ENCODE results near the gene ZNF891. TPM values are rescaled to one million over a fixed set of nuclear protein-coding genes. Genes with fewer than 3 reads are reported as not detected.

ZNF891 gene
- total and polyA plus RNA-seq, 2 of the 4 experiments (the other 2 are of a cell fraction), result 0.26 to 0.36 TPM

DNA sequence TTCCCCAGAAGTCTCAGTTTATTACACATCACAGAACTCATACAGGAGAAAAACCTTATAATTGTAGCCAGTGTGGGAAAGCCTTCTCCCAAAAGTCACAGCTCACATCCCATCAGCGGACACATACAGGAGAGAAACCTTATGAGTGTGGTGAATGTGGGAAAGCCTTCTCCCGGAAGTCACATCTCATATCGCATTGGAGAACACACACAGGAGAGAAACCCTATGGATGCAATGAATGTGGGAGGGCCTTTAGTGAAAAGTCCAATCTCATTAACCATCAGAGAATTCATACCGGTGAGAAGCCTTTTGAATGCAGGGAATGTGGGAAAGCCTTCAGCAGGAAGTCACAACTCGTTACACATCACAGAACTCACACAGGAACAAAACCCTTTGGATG lies 72.6 kb downstream of the ZNF891 start:
- Histone ChIP-seq H3K79me1 (ENCODE audit: low read depth in 1 of 2, low read length in 2 of 2) (no peaks in the 10 kb centered on the region), H3K23ac (ENCODE audit: low read depth, low read length) (no peak overlapping the region), H2AK5ac (ENCODE audit: low read depth, low read length) (no peak overlapping the region), H2BK120ac (ENCODE audit: low read depth, low read length) (no peak overlapping the region), H4K91ac (ENCODE audit: insufficient read depth, low read depth, low read length) (no peak overlapping the region), H4K5ac (ENCODE audit: low read depth, low read length) (no peak overlapping the region), H3K56ac (ENCODE audit: extremely low read depth, insufficient read depth, low read length) (no peak overlapping the region), H3K9ac (ENCODE audit: low read depth, low read length) (no peak overlapping the region), H3K4ac (ENCODE audit: low read depth, low read length) (no peak overlapping the region), H3K36me3 (ENCODE audit: control insufficient read depth, insufficient read depth, low read length) (peaks cover 33% of the 10 kb centered on the region), H3K27ac (ENCODE audit: insufficient read depth, low read length) (no peak overlapping the region), H3K4me1 (ENCODE audit: control insufficient read depth, insufficient read depth, low read length) (no peaks in the 10 kb centered on the region), H3K18ac (ENCODE audit: low read depth, low read length) (no peak overlapping the region), H3K4me3 (ENCODE audit: insufficient read depth, low read depth, low read length) (no peak overlapping the region), H2AFZ (replicated peaks; ENCODE audit: low read length, poor library complexity) (no peak overlapping the region), H3K9me1 (ENCODE audit: insufficient read depth, low read length) (no peaks in the 10 kb centered on the region), H3K4me2 (ENCODE audit: low read depth, low read length) (no peak overlapping the region), H3K27me3 (ENCODE audit: control insufficient read depth, insufficient read depth, low read length) (no peaks in the 10 kb centered on the region), H3K9me3 (ENCODE audit: control insufficient read depth, insufficient read depth, low read length) (peaks cover 76% of the 10 kb centered on the region), H2BK20ac (ENCODE audit: low read depth, low read length) (no peak overlapping the region), H4K8ac (ENCODE audit: low read depth in 2 of 2, low read length in 2 of 2) (no peak overlapping the region), H2AK9ac (replicated peaks; ENCODE audit: low read depth, low read length, poor library complexity) (no peak overlapping the region), H3K14ac (replicated peaks; ENCODE audit: low read depth, low read length) (no peak overlapping the region), H2BK5ac (ENCODE audit: low read depth, low read length, poor library complexity, severe bottlenecking) (no peak overlapping the region), H2BK15ac (ENCODE audit: low read depth, low read length) (no peak overlapping the region), H4K20me1 (ENCODE audit: insufficient read depth, low read length) (no peaks in the 10 kb centered on the region)
- intact Hi-C loops (cut with micrococcal nuclease) (no loop called here), dilution Hi-C loops (cut with HindIII; ENCODE audit: low sequenced_read_pairs, unreplicated experiment) (no loop called here), in situ Hi-C loops (cut with MboI; ENCODE audit: low sequenced_read_pairs) (no loop called here)
- no peak for ATAC-seq (ENCODE audit: low read depth)
- ChIA-PET POLR2A (ENCODE audit: unreplicated experiment) (no interaction called here), CTCF (no interaction called here)
- no TSS peak for BruUV-seq (replicated peaks)
- no CpG with 5 or more reads among the region's 5 CpGs for WGBS, 2 experiments (ENCODE audit: extremely low coverage in 2 of 2, insufficient read length in 1 of 2)
- TF ChIP-seq RCOR1 (IDR thresholded peaks at IDR 0.05; ENCODE audit: insufficient replicate concordance, low read length) (no peak), BHLHE40 (IDR thresholded peaks at IDR 0.05; ENCODE audit: low read depth, low read length) (no peak), SMC3 (IDR thresholded peaks at IDR 0.05; ENCODE audit: low read depth, low read length) (no peak), MAZ (IDR thresholded peaks at IDR 0.05; ENCODE audit: borderline replicate concordance, low read depth, low read length) (no peak), RFX5 (IDR thresholded peaks at IDR 0.05; ENCODE audit: low read depth, low read length) (no peak), MAFK (IDR thresholded peaks at IDR 0.05; ENCODE audit: low read depth, low read length) (no peak), MXI1 (IDR thresholded peaks at IDR 0.05; ENCODE audit: borderline replicate concordance, low read depth, low read length) (no peak), RAD21 (IDR thresholded peaks at IDR 0.05; ENCODE audit: low read length) (no peak), CHD1 (IDR thresholded peaks at IDR 0.05; ENCODE audit: low read depth, low read length) (no peak), FOS (IDR thresholded peaks at IDR 0.05; ENCODE audit: low read depth, low read length) (no peak), POLR2A (IDR thresholded peaks at IDR 0.05; ENCODE audit: low read depth, low read length) (no peak), NFE2L2 (IDR thresholded peaks at IDR 0.05; ENCODE audit: low read depth, low read length) (no peak)
- TF ChIP-seq, protein P1, sequence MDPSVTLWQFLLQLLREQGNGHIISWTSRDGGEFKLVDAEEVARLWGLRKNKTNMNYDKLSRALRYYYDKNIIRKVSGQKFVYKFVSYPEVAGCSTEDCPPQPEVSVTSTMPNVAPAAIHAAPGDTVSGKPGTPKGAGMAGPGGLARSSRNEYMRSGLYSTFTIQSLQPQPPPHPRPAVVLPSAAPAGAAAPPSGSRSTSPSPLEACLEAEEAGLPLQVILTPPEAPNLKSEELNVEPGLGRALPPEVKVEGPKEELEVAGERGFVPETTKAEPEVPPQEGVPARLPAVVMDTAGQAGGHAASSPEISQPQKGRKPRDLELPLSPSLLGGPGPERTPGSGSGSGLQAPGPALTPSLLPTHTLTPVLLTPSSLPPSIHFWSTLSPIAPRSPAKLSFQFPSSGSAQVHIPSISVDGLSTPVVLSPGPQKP (IDR thresholded peaks at IDR 0.05; ENCODE audit: borderline replicate concordance, low read depth, low read length), result no peak
- TF ChIP-seq, protein P2, sequence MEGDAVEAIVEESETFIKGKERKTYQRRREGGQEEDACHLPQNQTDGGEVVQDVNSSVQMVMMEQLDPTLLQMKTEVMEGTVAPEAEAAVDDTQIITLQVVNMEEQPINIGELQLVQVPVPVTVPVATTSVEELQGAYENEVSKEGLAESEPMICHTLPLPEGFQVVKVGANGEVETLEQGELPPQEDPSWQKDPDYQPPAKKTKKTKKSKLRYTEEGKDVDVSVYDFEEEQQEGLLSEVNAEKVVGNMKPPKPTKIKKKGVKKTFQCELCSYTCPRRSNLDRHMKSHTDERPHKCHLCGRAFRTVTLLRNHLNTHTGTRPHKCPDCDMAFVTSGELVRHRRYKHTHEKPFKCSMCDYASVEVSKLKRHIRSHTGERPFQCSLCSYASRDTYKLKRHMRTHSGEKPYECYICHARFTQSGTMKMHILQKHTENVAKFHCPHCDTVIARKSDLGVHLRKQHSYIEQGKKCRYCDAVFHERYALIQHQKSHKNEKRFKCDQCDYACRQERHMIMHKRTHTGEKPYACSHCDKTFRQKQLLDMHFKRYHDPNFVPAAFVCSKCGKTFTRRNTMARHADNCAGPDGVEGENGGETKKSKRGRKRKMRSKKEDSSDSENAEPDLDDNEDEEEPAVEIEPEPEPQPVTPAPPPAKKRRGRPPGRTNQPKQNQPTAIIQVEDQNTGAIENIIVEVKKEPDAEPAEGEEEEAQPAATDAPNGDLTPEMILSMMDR (conservative IDR thresholded peaks at IDR 0.05; ENCODE audit: low read depth, low read length), result no peak
- TF ChIP-seq, protein P3, sequence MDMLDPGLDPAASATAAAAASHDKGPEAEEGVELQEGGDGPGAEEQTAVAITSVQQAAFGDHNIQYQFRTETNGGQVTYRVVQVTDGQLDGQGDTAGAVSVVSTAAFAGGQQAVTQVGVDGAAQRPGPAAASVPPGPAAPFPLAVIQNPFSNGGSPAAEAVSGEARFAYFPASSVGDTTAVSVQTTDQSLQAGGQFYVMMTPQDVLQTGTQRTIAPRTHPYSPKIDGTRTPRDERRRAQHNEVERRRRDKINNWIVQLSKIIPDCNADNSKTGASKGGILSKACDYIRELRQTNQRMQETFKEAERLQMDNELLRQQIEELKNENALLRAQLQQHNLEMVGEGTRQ (IDR thresholded peaks at IDR 0.05; ENCODE audit: low read depth, low read length), result no peak
- peak; percentile 2 for DNase-seq
